ENCODE data around the gene VPS13D.

The VPS13D gene

DNA sequence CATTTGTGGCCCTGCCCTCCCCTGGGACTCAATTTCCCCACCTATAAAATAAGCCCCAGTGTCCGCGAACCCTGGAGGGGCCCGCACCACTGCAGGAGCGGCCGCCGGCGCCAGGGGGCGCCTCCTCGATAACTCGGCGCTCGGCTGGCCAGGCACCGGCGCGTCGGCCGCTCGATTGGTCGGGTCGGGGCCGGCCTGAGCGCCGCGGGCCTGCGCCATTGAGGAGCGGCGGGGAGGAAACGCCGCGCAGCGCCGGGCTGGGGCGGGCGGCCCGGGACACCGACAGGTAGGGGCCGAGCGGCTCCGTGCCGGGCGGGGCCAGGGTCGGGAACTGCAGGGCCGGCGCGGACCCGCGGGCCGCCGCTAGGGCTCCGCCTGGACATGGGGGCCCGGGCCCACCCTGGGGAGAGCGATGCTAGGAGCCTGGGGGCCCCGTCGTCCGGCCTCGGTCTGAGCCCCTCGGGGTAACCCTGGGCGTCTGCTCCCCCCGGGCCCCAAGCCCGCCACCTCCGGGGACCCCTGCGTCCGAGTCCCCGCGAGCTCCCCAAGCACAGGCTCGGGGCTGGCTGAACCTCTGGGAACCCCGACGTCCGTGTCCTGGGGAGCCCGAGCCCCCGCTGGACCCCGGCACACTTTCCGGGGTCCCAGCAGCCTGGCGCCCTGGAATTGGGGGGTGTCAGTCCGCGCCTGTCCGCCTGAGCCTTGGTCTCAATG, at the start of gene VPS13D:
Gene VPS13D, plus strand, starts transcription at position 196 of the 714 bp plus-strand sequence. CDS start 4,237 bp downstream, outside the sequence.
- DNase-seq (ENCODE audit: low read depth) = peak; percentile 85
- TF ChIP-seq, protein P1, sequence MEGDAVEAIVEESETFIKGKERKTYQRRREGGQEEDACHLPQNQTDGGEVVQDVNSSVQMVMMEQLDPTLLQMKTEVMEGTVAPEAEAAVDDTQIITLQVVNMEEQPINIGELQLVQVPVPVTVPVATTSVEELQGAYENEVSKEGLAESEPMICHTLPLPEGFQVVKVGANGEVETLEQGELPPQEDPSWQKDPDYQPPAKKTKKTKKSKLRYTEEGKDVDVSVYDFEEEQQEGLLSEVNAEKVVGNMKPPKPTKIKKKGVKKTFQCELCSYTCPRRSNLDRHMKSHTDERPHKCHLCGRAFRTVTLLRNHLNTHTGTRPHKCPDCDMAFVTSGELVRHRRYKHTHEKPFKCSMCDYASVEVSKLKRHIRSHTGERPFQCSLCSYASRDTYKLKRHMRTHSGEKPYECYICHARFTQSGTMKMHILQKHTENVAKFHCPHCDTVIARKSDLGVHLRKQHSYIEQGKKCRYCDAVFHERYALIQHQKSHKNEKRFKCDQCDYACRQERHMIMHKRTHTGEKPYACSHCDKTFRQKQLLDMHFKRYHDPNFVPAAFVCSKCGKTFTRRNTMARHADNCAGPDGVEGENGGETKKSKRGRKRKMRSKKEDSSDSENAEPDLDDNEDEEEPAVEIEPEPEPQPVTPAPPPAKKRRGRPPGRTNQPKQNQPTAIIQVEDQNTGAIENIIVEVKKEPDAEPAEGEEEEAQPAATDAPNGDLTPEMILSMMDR (IDR thresholded peaks at IDR 0.05; ENCODE audit: low read depth, low read length) = peak; percentile 84
- TF ChIP-seq, protein P2, sequence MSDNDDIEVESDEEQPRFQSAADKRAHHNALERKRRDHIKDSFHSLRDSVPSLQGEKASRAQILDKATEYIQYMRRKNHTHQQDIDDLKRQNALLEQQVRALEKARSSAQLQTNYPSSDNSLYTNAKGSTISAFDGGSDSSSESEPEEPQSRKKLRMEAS (IDR thresholded peaks at IDR 0.05; ENCODE audit: low read depth, low read length) = no peak
- peak; percentile 33 for TF ChIP-seq POLR2A (IDR thresholded peaks at IDR 0.05; ENCODE audit: extremely low read depth, insufficient read length)
- TF ChIP-seq MYC (IDR thresholded peaks at IDR 0.05; ENCODE audit: low read depth, low read length) = 0 out of 2 replicates have a peak, but pooled peaks have one; percentile 21

GRCh38 chr1:12180315-12180714, 49.5 kb upstream of the VPS13D start:
- TF ChIP-seq POLR2A (IDR thresholded peaks at IDR 0.05; ENCODE audit: extremely low read depth, insufficient read length) = no peak
- TF ChIP-seq, protein P2 (IDR thresholded peaks at IDR 0.05; ENCODE audit: low read depth, low read length) = no peak
- TF ChIP-seq MYC (IDR thresholded peaks at IDR 0.05; ENCODE audit: low read depth, low read length) = no peak
- TF ChIP-seq, protein P1 (IDR thresholded peaks at IDR 0.05; ENCODE audit: low read depth, low read length) = no peak
- no peak overlapping the region for H3K4me3 ChIP-seq (ENCODE audit: low read depth, low read length)
- DNase-seq (ENCODE audit: low read depth) = peak; percentile 68

More for the DNA sequence above, at the start of gene VPS13D:
- peak within 1 kb of the TSS; percentile 80 for H3K4me3 ChIP-seq (ENCODE audit: low read depth, low read length)

DNA sequence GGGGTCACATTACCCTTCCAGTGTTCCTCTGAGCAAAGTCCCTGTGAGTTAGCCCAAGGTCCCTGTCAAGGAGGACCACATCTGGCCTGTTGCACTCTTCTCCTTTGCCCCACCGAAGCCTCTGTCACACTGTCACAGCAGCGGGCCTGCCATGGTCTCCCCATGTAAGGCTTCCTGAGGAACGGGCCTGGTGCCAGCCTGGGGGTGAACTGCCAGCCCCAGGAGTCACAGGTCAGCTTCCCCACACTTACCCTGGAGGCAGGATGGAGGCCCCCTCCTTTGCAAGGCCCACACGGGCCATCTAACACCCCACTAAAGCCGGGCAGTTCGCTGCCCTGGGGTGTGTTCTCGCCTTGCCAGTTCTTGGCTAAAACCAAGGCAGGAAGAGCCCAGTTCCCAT, 48.9 kb upstream of the VPS13D start:
- TF ChIP-seq, protein P2 (IDR thresholded peaks at IDR 0.05; ENCODE audit: low read depth, low read length) = no peak
- TF ChIP-seq MYC (IDR thresholded peaks at IDR 0.05; ENCODE audit: low read depth, low read length) (no peak), POLR2A (IDR thresholded peaks at IDR 0.05; ENCODE audit: extremely low read depth, insufficient read length) (no peak)
- TF ChIP-seq, protein P1 (IDR thresholded peaks at IDR 0.05; ENCODE audit: low read depth, low read length) = no peak
- DNase-seq (ENCODE audit: low read depth) = no peak
- no peak overlapping the region for H3K4me3 ChIP-seq (ENCODE audit: low read depth, low read length)

DNA sequence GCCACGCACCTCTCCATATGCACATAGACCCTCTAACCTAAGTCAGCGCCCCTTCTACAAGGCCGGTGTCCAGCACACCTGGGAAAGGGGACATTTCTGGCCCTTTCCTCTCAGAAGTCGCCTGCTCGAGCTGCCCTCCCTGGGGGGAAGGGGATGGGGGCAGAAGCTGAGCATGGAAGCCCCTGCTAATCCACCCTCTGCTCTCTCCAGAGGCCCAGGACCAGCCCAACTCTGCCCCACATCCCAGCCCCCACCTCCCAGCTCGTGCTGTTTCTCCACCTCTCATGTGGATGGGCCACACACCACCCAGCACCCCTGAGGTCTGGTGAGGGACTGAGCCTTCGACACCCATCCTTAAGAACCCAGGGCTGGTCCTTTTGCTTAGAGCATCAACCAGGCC, 48.3 kb upstream of the VPS13D start:
- TF ChIP-seq MYC (IDR thresholded peaks at IDR 0.05; ENCODE audit: low read depth, low read length) = no peak
- TF ChIP-seq, protein P1 (IDR thresholded peaks at IDR 0.05; ENCODE audit: low read depth, low read length) = no peak
- TF ChIP-seq, protein P2 (IDR thresholded peaks at IDR 0.05; ENCODE audit: low read depth, low read length) = no peak
- TF ChIP-seq POLR2A (IDR thresholded peaks at IDR 0.05; ENCODE audit: extremely low read depth, insufficient read length) = no peak
- no peak overlapping the region for H3K4me3 ChIP-seq (ENCODE audit: low read depth, low read length)
- no peak for DNase-seq (ENCODE audit: low read depth)

GRCh38 chr1:12182410-12182984, 47.3 kb upstream of the VPS13D start:
- no peak for DNase-seq (ENCODE audit: low read depth)
- TF ChIP-seq POLR2A (IDR thresholded peaks at IDR 0.05; ENCODE audit: extremely low read depth, insufficient read length) (no peak), MYC (IDR thresholded peaks at IDR 0.05; ENCODE audit: low read depth, low read length) (no peak)
- TF ChIP-seq, protein P2 (IDR thresholded peaks at IDR 0.05; ENCODE audit: low read depth, low read length) = no peak
- TF ChIP-seq, protein P1 (IDR thresholded peaks at IDR 0.05; ENCODE audit: low read depth, low read length) = no peak
- no peak overlapping the region for H3K4me3 ChIP-seq (ENCODE audit: low read depth, low read length)
